22Rv1 (cell line): ENCODE data around the gene FBXO11.

Experiments used
- ZFX ChIP-seq: fragments of 450-650 bp; IDR thresholded peaks from 2 replicates; pipeline ENCODE4 v1.6.1; 2017; ENCODE audit warnings: antibody characterized with exemption, borderline replicate concordance
- TF ChIP-seq, protein P1 (sequence below): fragments of 450-650 bp; IDR thresholded peaks from 2 replicates; pipeline ENCODE4 v1.5.1; 2017; ENCODE audit warnings: mild to moderate bottlenecking

GRCh38 chr2:47784352-47784851 is 121.9 kb downstream of the FBXO11 start:
- no peak for TF ChIP-seq ZFX
- TF ChIP-seq, protein P1, sequence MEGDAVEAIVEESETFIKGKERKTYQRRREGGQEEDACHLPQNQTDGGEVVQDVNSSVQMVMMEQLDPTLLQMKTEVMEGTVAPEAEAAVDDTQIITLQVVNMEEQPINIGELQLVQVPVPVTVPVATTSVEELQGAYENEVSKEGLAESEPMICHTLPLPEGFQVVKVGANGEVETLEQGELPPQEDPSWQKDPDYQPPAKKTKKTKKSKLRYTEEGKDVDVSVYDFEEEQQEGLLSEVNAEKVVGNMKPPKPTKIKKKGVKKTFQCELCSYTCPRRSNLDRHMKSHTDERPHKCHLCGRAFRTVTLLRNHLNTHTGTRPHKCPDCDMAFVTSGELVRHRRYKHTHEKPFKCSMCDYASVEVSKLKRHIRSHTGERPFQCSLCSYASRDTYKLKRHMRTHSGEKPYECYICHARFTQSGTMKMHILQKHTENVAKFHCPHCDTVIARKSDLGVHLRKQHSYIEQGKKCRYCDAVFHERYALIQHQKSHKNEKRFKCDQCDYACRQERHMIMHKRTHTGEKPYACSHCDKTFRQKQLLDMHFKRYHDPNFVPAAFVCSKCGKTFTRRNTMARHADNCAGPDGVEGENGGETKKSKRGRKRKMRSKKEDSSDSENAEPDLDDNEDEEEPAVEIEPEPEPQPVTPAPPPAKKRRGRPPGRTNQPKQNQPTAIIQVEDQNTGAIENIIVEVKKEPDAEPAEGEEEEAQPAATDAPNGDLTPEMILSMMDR: no peak
